Measurements from ENCODE around the gene CSN2.
"Not testable (repeated sequence)": the region's sequence is repeated elsewhere in the genome, so short reads cannot be mapped to it uniquely, and the experiment has no call there.

The CSN2 gene, protein sequence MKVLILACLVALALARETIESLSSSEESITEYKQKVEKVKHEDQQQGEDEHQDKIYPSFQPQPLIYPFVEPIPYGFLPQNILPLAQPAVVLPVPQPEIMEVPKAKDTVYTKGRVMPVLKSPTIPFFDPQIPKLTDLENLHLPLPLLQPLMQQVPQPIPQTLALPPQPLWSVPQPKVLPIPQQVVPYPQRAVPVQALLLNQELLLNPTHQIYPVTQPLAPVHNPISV

DNA sequence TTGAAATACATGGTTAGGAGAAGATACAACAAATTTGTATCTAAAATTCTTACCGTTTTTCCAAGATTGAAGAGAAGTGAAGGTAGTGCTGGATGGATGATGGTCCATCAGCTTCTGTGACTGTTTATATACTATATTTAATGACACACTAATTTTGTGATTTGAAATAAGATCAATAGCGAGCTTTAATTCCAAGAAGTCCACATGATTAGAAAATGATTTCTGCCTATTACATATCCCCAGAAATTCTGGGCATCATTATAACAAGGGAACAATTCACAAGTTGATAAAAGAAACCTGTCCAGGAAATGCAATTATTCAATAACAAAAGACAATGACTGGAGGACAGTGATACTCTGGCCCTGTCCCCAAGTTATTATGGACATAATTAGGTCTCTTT lies at the start of gene CSN2:
CSN2 (minus strand) TSS at position 101 of the 400 bp plus-strand sequence. CDS start 4,733 bp downstream, outside the sequence.
- DNase-seq = no peak

DNA sequence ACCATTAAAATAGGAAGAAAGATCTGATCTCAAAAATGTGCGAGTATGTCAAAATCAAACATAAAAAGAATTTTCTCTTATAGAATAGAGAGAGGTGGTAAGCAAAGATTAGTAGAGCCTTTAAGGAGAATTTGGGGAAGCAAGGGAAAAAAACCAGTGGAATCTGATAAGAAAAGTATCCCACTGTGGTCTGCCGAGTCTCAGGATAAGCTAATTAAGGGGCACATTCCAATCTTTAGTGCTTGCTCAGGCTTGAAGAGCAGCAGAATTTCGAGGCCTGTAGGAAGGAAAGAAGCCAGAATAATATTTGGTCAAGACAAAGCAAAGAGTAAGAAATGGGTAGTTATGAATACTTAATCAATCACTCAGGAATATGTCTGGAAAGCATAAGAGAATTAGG lies 43.2 kb upstream of the CSN2 start:
- DNase-seq = no peak

DNA sequence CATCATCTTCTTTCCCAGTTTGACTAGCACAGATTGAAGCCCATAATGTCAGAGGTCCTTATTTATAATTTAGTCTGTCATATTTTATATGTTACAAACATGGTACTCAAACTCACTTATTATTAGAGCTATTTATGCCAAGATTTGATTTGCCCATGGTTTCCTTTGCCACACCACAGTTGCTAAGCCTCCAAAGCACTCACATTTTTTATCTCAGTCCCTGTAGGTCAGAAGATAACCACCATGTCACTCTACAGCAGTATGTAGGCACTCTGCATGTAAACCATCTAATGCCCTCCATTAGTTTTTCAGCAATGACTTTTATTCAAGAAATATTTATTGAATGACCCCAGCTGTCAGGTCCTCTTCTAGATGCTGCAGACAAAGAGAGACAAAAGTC lies 37.0 kb upstream of the CSN2 start:
- DNase-seq = no peak

DNA sequence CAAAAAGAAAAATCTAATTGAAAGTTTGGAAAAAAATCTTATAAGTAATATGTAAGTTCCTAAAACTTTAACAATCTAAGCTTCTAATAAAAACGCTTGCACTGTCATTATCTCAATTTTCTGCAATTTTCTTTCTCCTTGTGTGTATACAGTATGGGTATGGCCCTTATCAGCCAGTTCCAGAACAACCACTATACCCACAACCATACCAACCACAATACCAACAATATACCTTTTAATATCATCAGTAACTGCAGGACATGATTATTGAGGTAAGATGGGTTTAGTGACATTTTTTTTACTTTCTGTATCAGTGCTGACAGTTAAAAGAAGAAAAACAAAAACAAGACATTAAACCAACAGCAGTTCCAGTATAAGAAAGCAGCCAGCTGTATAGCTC lies 35.2 kb upstream of the CSN2 start:
- DNase-seq = no peak

DNA sequence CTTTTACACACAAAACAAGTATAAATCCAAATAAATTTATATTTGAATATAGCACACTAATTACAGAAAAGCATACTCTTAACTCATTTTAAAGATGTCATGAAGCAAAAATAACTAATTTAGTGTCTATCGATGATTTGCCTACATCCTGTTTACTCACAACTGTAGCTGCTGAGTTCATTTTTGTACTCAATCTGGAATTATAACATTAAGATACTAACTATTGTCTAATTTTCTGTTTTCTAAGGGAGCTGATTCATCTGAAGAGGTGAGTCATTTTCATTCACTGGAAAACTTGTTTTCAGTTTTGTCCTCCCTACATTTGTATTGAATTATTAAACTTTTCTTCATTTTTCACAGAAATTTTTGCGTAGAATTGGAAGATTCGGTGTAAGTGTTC lies 33.9 kb upstream of the CSN2 start:
- no peak for DNase-seq

DNA sequence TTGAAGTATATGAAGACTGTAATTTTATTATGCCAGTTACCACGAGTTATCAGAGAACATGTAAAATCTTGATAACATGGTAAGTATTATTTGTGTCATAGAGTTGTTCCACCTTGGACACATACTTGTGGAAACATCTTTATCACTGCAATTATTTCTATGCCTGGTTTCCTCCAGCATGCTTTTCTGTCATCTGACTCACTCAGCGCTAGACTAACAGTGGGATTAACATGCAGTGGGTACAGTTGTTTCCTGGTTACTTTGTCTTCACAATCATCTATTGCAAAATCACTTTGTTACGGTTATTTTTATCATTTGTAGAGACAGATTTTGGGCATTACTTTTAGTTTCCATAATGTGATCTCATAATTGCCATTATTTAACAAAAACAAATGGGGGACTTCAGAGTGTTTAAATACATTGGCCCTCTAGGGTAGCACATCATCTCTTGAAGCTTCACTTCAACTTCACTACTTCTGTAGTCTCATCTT lies 30.0 kb upstream of the CSN2 start, which contains the start of gene STATH:
STATH (plus strand) TSS at position 441 of the 491 bp plus-strand sequence. CDS start 2,472 bp downstream, outside the sequence.
- no peak for DNase-seq

DNA sequence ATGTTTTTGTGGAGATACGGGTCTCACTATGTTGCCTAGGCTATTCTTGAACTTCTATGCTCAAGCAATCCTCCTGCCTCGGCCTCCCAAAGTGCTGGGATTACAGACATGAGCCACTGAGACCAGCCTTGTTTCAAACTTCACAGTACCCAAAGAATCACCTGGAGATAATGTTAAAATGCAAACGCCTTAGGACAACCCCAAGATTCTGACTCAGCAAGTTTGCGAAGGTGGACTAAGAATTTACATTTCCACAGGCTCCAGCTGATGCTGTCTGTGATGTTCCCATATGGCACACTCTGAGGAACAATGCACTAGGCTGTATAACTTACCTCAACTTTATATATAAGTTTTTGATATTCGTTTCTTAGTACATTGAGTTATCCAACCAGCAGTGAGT lies 29.3 kb upstream of the CSN2 start:
- no peak for DNase-seq

DNA sequence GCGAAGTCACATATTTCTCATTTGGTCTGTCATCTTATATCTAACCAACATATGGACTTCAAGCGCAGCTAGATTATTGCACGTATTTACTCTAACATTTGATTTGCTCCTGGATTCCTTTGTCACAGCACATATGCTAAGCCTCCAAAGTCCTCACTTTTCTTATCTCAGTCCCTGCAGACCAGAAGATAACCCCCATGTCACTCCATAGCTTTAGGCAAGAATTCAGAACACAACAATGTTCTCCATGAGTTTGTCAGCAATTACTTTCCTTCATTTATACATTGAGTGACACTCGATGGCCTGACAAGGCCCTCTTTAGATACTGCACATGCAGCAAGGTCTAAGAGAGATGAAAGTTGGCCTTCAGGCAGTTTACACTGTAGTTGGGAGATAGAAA lies 25.5 kb upstream of the CSN2 start:
- DNase-seq = no peak

DNA sequence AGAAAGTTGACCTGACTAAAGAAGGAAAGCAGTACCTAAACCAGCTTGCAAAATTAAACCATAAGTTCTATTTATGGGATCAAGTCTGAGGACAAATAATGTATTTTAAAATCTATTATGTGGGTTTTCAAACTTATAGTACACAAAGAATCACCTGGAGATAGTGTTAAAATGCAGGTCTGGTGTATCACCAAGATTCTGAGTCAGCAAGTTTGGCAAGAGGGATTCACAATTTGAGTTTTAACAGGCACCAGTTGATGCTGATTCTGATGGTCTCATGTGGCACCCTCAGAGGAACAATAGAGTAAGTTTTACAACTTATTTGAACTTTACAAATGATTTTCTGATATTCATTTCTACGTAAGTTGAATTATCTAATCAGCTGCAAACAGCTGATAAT lies 21.1 kb upstream of the CSN2 start:
- DNase-seq = no peak

DNA sequence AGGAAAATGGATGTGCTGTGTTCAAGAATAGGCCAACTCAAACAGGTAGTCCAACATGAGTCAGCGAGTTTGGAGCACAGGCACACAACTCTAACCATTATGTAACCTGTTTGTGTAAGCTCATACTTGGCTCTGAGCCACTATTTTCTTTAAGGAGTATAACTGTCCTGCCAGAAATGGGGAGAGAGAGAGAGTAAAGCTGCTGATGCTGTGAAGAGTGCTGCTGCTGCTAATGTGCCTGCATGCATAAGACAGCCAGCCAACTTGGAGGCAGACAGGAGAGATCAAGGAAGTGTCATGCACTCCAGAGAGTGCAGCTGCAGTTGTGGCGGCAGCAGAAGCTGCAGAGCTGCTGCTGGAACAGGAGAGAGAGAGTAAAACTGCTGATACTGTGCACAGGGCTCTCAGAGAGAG lies 18.5 kb upstream of the CSN2 start:
- peak; percentile 2 for DNase-seq

DNA sequence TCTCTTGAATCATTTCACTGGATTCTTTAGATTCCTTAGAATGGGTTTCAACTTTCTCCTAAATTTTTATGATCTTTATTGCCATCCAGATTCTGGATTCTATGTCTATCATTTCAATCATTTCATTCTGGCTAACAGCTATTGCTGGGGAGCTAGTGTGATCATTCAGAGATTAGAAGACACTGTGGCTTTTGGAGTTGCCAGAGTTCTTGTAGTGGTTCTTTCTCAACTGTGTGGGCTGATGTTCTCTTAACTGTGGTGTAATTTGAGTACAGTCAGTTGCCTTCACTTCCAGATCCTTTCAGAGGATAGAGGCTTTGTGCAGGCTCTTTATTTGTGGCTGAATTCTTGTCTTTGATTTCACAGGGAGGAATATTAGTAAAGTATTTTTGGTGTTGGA lies 12.1 kb upstream of the CSN2 start:
- no peak for DNase-seq

DNA sequence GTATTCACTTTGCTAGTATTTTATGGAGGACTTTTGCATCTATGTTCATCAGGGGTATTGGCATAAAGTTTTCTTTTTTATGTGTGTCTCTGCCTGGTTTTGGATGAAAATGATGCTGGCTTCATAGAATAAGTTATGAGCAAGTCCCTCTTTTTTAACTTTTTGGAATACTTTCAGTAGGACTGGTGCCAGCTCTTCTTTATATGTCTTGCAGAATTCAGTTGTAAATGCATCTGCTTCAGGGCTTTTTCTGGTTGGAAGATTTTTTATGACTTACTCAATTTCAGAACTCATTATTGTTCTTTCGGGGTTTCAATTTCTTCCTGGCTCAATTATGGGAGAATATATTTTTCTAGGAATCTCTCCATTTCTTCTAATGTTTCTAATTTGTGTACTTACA lies 9.1 kb upstream of the CSN2 start:
- DNase-seq = no peak

DNA sequence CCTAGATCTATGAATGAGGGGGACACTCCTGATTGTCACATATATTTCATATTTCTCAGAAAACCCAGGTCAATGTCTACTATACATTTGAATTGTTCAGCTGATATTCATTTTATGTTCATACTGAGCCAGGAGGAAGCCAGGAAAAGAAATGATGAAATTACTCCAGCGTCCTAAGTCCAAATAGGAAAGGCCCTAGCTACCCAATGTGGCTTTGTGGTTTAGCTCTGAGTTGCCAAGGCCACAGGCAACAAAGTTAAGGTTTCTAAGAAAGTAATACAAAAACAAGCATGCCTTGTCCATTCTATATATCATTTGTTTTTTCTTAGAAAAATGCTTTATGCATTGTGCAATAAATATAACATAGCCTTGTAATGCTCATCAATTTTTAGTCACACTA lies 4.5 kb upstream of the CSN2 start:
- no peak for DNase-seq

DNA sequence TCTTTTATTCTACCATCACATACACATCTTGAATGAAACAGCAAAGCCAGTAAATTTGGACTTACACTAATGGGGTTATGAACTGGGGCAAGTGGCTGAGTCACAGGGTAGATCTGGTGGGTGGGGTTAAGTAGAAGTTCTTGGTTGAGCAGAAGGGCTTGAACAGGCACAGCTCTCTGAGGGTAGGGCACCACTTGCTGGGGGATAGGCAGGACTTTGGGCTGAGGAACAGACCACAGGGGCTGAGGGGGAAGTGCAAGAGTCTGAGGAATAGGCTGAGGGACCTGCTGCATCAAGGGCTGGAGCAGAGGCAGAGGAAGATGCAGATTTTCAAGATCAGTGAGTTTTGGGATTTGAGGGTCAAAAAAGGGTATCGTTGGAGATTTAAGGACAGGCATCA lies 8.3 kb downstream of the CSN2 start:
- no peak for DNase-seq

DNA sequence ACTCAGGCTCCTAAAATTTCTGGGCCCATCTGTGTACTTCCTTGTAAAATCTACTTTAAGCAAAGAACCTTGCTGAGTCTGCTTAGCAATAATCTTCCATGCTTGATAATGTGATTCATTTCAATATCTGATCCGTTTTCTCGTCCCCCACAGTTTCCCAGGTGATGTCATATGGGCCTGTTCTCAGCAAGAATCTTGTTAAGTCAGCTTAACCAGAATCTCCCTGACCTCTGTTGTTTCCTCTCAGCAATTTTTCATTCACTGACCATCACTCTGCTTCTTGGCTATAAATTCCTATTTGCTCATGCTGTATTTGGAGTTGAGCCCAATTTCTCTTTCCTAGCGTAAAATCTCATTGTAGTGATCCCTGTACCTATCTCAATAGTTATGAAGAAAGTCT lies 13.9 kb downstream of the CSN2 start:
- no peak for DNase-seq

DNA sequence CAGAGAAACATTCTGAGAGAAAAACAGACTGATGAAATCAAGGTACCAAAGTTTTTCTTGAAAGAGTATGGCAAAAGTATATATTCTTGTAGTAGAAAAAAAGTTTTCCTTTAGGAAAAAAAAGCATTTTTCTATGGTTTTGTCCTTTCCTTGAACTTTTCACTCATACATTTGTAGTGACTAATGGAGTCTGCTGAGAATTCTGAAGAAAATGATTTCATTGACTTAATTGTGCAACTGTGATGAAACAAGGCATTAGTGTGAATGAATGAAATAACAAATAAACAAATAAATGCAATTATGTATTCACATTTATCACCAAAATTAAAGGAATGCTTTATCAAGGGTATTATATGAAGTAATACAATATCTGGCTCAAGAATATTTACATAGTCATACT lies 29.0 kb downstream of the CSN2 start:
- DNase-seq = no peak

DNA sequence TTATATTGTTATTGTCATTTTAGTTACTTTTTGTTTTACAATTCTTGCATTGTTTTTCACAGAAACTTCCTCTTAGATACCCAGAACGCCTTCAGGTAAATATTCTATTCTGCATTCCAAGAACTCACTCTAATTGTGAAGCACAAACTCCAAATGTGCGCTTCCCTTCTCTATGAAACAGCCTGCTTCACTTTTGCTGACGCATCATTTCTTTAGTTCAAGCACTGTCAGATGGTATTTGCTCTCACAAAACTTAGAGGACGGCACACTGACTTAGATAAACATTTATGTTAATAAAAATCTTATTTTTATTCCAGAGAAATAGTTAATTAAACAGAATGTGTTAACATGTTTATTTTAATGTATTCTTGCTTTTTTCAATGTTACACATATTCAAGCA lies 31.4 kb downstream of the CSN2 start:
- no peak for DNase-seq

DNA sequence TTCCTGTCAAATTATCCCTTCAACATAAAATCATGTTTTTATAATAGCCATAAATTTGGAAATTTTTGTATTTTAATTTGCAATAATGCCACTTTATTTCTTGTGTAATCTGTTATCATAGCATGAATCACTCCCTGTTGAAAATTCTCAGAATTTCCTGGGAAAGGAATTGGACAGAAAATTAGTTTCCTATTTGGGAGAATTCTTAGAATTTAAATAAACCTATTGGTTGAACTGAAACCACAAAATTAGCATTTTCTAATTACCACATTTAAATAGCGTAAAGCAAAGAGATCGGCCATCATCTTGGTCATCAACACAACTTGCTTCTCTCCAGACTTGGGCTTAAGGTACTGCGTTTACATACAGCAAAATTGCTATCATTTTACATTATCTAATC lies 34.8 kb downstream of the CSN2 start, which contains the start of gene CSN1S1:
CSN1S1 (plus strand) TSS at position 301 of the 400 bp plus-strand sequence. CDS start 1,488 bp downstream, outside the sequence.
- DNase-seq = no peak

DNA sequence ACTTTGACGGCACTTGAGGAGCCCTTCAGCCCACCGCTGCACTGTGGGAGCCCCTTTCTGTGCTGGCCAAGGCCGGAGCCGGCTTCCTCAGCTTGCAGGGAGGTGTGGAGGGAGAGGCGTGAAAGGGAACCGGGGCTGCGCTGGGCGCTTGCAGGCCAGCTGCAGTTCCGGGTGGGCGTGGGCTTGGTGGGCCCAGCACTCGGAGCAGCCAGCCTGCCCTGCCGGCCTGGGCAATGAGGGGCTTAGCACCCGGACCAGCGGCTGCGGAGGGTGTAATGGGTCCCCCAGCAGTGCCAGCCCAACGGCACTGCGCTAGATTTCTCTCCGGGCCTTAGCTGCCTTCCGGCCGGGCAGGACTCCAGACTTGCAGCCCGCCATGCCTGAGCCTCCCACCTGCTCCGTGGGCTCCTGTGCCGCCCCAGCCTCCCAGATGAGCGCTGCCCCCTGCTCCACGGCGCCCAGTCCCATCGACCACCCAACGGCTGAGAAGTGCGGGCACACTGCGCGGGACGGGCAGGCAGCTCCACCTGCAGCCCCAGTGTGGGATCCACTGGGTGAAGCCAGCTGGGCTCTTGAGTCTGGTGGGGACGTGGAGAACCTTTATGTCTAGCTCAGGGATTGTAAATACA lies 41.6 kb downstream of the CSN2 start:
- DNase-seq = not testable (repeated sequence)

DNA sequence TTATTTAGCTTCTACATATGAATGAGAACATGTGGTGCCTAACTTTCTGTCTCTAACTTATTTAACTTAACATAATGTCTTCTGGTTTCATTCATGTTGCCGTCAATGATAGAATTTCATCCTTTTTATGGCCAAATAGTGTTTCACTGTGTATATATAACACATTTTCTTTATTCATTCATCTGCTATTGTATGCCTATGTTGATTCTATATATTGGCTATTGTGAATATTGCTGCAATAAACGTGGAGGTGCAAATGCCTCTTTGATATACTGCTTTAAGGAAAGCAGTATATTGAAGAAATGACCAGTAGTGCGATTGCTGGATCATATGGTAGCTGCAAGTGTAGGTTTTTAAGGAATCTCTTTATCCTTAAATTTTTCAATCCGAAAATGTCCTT lies 44.7 kb downstream of the CSN2 start:
- no peak for DNase-seq

DNA sequence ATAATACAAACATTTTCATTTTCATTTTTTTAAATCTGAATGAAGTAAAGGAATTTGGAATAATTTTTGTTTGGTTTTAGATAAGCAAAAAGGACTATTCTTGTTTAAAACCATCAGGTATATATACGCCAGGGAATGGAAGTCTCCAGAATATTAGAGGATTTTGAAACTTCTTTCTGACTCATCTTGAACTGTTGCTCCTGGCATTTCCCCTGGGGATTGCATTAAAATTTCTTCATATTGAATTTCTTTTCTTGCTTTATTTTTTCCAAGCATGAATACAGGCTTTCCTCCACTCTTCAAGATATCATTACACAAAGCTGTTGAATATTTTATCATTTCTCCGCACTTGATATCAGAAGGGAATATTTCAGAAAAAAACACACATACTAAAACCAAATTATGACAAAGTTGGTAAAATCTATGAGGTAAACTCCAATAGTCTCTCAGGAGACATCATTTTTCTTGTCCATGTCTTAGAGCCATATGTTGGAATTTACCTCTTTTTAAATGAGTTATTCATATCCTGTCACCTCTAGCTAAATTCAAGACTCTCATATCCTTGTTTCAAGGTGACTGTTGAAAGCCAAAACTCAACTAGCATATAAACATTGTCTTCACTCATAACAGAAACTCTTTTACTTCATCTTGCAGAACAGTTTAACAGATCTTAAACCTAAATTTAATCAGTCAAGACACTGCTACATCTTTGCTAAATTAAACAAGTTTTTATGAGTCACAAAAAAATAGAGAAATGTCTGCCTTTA lies 55.3 kb downstream of the CSN2 start:
- no peak for DNase-seq

DNA sequence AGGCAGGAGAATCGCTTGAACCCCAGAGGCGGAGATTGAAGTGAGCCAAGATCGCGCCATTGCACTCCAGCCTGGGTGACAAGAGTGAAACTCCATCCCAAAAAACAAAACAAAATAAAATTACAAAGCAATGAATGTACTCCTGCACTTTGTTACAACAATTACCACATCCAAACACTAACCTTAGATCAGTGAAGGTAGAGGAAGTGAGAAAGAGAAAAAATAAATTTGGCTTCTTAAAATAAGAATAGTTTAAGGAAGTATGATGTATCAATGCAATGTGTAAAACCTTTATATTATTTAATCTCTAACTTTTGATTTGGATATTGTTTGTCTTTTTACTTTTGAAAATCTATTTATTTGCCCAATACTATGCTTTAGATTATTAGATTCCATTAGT lies 56.3 kb downstream of the CSN2 start:
- no peak for DNase-seq

DNA sequence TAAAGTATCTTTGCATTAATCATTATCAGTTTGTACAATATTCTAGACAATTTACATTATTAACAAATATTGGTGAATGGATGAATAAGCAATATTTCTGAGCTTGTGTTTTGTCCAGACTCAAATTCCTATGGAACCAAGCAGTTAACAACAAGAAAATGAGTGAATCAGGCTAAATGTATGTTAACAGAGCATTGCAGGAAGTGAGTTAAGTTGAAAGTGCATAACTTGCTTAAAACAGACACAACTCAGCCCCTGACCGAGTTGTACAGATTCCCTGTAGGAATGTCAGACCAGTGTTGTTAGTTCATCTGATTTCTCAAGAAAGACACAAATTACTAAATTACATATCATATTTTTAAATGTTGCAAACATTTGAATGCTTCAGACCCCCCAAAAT lies 58.4 kb downstream of the CSN2 start:
- no peak for DNase-seq

Measured in NCI-H2107 (cell line).